M059J (cell line): ENCODE data around the gene CDK5RAP2. TPM values are rescaled to one million over a fixed set of nuclear protein-coding genes. Genes with fewer than 3 reads are reported as not detected.
"Not testable (repeated sequence)": the region's sequence is repeated elsewhere in the genome, so short reads cannot be mapped to it uniquely, and the experiment has no call there.

ENCODE experiments used
- DNase-seq: peaks from one replicate; pipeline ENCODE4 v3.0.0-alpha.2; 2012; ENCODE audit warnings: low read depth
- total RNA-seq: library from RNA; depleted of rRNA; stranded (reverse); fragments of >200 nt; shearing (Covaris generic); gene quantifications from 2 replicates; pipeline ENCODE4 v1.2.3, GENCODE V29; 2014

Gene CDK5RAP2
- total RNA-seq, 1 experiment from 2014 or later, result 32.6 TPM

GRCh38 chr9:120474591-120475243 lies 105.2 kb downstream of the CDK5RAP2 start:
- no peak for DNase-seq

GRCh38 chr9:120473608-120474007 lies 106.4 kb downstream of the CDK5RAP2 start:
- DNase-seq, result no peak

- DNase-seq, result no peak
Measured at GRCh38 chr9:120465685-120466407, 114.1 kb downstream of the CDK5RAP2 start.

- DNase-seq, result no peak
Measured at GRCh38 chr9:120464887-120465421, 115.0 kb downstream of the CDK5RAP2 start.

GRCh38 chr9:120464176-120464886 lies 115.6 kb downstream of the CDK5RAP2 start:
- DNase-seq, result no peak

- no peak for DNase-seq
Measured at GRCh38 chr9:120463765-120464164, 116.2 kb downstream of the CDK5RAP2 start.

- DNase-seq, result not testable (repeated sequence)
Measured at GRCh38 chr9:120461677-120462076, 118.3 kb downstream of the CDK5RAP2 start.

GRCh38 chr9:120456218-120456617 lies 123.7 kb downstream of the CDK5RAP2 start:
- no peak for DNase-seq

- no peak for DNase-seq
Measured at GRCh38 chr9:120454467-120454866, 125.5 kb downstream of the CDK5RAP2 start.

GRCh38 chr9:120453792-120454191 lies 126.2 kb downstream of the CDK5RAP2 start:
- DNase-seq, result no peak

- DNase-seq, result no peak
Measured at GRCh38 chr9:120452631-120453030, 127.3 kb downstream of the CDK5RAP2 start.

GRCh38 chr9:120450916-120451315 lies 129.1 kb downstream of the CDK5RAP2 start:
- no peak for DNase-seq

- DNase-seq, result no peak
Measured at GRCh38 chr9:120449566-120449965, 130.4 kb downstream of the CDK5RAP2 start.

- DNase-seq, result no peak
Measured at GRCh38 chr9:120447959-120448500, 131.9 kb downstream of the CDK5RAP2 start.

GRCh38 chr9:120446671-120447070 lies 133.3 kb downstream of the CDK5RAP2 start:
- no peak for DNase-seq

GRCh38 chr9:120443976-120444375 lies 136.0 kb downstream of the CDK5RAP2 start:
- no peak for DNase-seq

- peak; percentile 64 for DNase-seq
Measured at GRCh38 chr9:120443489-120443888, 136.5 kb downstream of the CDK5RAP2 start.

GRCh38 chr9:120442308-120442995 lies 137.5 kb downstream of the CDK5RAP2 start:
- DNase-seq, result no peak

GRCh38 chr9:120441426-120442307 lies 138.3 kb downstream of the CDK5RAP2 start:
- DNase-seq, result no peak

GRCh38 chr9:120440791-120441190 lies 139.2 kb downstream of the CDK5RAP2 start:
- DNase-seq, result no peak

GRCh38 chr9:120439926-120440325 lies 140.0 kb downstream of the CDK5RAP2 start:
- DNase-seq, result no peak
